HepG2 (cell line): ENCODE data around the gene SCFD2. TPM values are rescaled to one million over a fixed set of nuclear protein-coding genes. Genes with fewer than 3 reads are reported as not detected.

ENCODE experiments used
- ATAC-seq: fragments of 200-7000 bp; cut with Tn5 transposase; 3 replicates; pipeline ENCODE4 v1.9.1; 2020; ENCODE audit warnings: mild to moderate bottlenecking, moderate library complexity
- BruUV-seq: library from RNA; stranded (reverse); fragments of 400-500 nt; replicated peaks from 2 replicates; lab custom pipeline; 2021; lab: Mats Ljungman, UMichigan
- CTCF ChIA-PET: fragments of 300-600 bp; formaldehyde crosslinking; extraction: SDS; loops from one replicate; lab custom pipeline; 2021; ENCODE audit warnings: low total read pairs, inconsistent platforms, low intra/inter-chr PET ratio; lab: Yijun Ruan, JAX
- POLR2A ChIA-PET: fragments of 350-600 bp; sonication (Branson Sonifier 250); formaldehyde crosslinking; loops from one replicate; lab custom pipeline; 2020; ENCODE audit warnings: antibody characterized with exemption, inconsistent platforms; lab: Yijun Ruan, JAX
- DNase-seq: peaks from one replicate; pipeline ENCODE4 v3.0.0-alpha.2; 2015; ENCODE audit warnings: low spot score
- FAIRE-seq: peaks from 3 replicates; lab custom pipeline; 2011; peaks lifted over from hg19 to GRCh38; lab: Jason Lieb, UNC
- H2AFZ ChIP-seq: one replicate; pipeline ENCODE4 v1.6.1; 2011; ENCODE audit warnings: low read length, inconsistent platforms
- H3K27ac ChIP-seq: fragments of 300-600 bp; 3 replicates; pipeline ENCODE4 v1.8.0; 2011; ENCODE audit warnings: mixed run types, mild to moderate bottlenecking, mixed read lengths, low read length, inconsistent platforms; ENCODE audit not compliant: insufficient read depth; ENCODE audit errors: extremely low read length
- H3K27me3 ChIP-seq, 2 experiments: fragments of 200-600 bp in 1 of 2; 2 replicates in 1 of 2; 3 replicates in 1 of 2; pipeline versions ENCODE4 v1.6.0 to v1.8.0; 2011; ENCODE audit warnings: low read length in 2 of 2, mild to moderate bottlenecking in 2 of 2, moderate library complexity in 2 of 2, inconsistent platforms in 1 of 2; ENCODE audit not compliant: insufficient read depth in 2 of 2, control insufficient read depth in 1 of 2
- H3K36me3 ChIP-seq, 2 experiments: fragments of 200-600 bp in 1 of 2; replicated peaks in 1 of 2; 2 replicates in 1 of 2; 3 replicates in 1 of 2; pipeline versions ENCODE4 v1.5.1 to v1.8.0; 2011; ENCODE audit warnings: low read length in 2 of 2, inconsistent platforms in 1 of 2; ENCODE audit not compliant: insufficient read depth in 2 of 2, control insufficient read depth in 1 of 2
- H3K4me1 ChIP-seq: 2 replicates; pipeline ENCODE4 v1.5.1; 2012; ENCODE audit warnings: low read length, inconsistent platforms; ENCODE audit not compliant: insufficient read depth
- H3K4me2 ChIP-seq: 2 replicates; pipeline ENCODE4 v1.6.0; 2011; ENCODE audit warnings: low read depth, low read length, inconsistent platforms
- H3K4me3 ChIP-seq, 3 experiments: fragments of 200-600 bp in 1 of 3; sonication (generic), shearing (Covaris generic) in 1 of 3; replicated peaks in 1 of 3; 2 replicates each; pipeline ENCODE4 v1.5.1; 2011 to 2016; ENCODE audit warnings: low read length in 3 of 3, inconsistent platforms in 2 of 3, low read depth in 2 of 3, mild to moderate bottlenecking in 2 of 3, control low read depth in 1 of 3, mixed read lengths in 1 of 3; ENCODE audit not compliant: insufficient read depth in 1 of 3
- H3K79me2 ChIP-seq: one replicate; pipeline ENCODE4 v1.6.1; 2011; ENCODE audit warnings: low read length, inconsistent platforms; ENCODE audit not compliant: insufficient read depth
- H3K9ac ChIP-seq: 2 replicates; pipeline ENCODE4 v1.6.0; 2011; ENCODE audit warnings: mild to moderate bottlenecking, low read depth, low read length, inconsistent platforms; ENCODE audit not compliant: insufficient read depth
- H3K9me3 ChIP-seq: 2 replicates; pipeline ENCODE4 v1.5.1; 2012; ENCODE audit warnings: mild to moderate bottlenecking, low read length
- H4K20me1 ChIP-seq: 2 replicates; pipeline ENCODE4 v1.6.0; 2011; ENCODE audit warnings: inconsistent platforms, mild to moderate bottlenecking, low read length, moderate library complexity; ENCODE audit not compliant: insufficient read depth
- ARID3A ChIP-seq: IDR thresholded peaks from 2 replicates; pipeline ENCODE4 v1.6.1; 2012; ENCODE audit warnings: low read depth, low read length, improper control_type of control experiment
- KIAA2018 ChIP-seq: sonication (generic); formaldehyde crosslinking; IDR thresholded peaks from 2 replicates; pipeline ENCODE4 v1.5.0; 2020; ENCODE audit warnings: mild to moderate bottlenecking, missing genetic modification reagents, borderline replicate concordance
- MLXIP ChIP-seq: sonication (generic); formaldehyde crosslinking; IDR thresholded peaks from 2 replicates; pipeline ENCODE4 v1.9.0; 2021; ENCODE audit warnings: missing genetic modification reagents, borderline replicate concordance
- SALL2 ChIP-seq: sonication (generic); formaldehyde crosslinking; IDR thresholded peaks from 2 replicates; pipeline ENCODE4 v1.8.1; 2023; ENCODE audit warnings: mild to moderate bottlenecking, missing genetic modification reagents, inconsistent platforms
- TCF7L2 ChIP-seq: IDR thresholded peaks from 2 replicates; pipeline ENCODE4 v1.6.1; 2011; ENCODE audit warnings: mild to moderate bottlenecking, low read depth, low read length, moderate library complexity
- TFDP1 ChIP-seq: IDR thresholded peaks from 2 replicates; pipeline ENCODE4 v1.6.1; 2016; ENCODE audit warnings: missing compliant biosample characterization, missing genetic modification reagents, borderline replicate concordance
- ZBTB3 ChIP-seq: sonication (generic); formaldehyde crosslinking; IDR thresholded peaks from 2 replicates; pipeline ENCODE4 v1.4.0; 2020; ENCODE audit warnings: low read depth, mild to moderate bottlenecking, moderate library complexity, missing genetic modification reagents, borderline replicate concordance
- ZBTB37 ChIP-seq: sonication (generic); formaldehyde crosslinking; IDR thresholded peaks from 2 replicates; pipeline ENCODE4 v1.4.0; 2020; ENCODE audit warnings: mild to moderate bottlenecking, missing genetic modification reagents
- WGBS: methylation state at CpG from one replicate; pipeline ENCODE4 v1.1.6; 2017; ENCODE audit warnings: low lambda C conversion rate; 5-methylcytosine and 5-hydroxymethylcytosine counted together
- in situ Hi-C: cut with HindIII; loops from 2 replicates; pipeline ENCODE4 v1.10.0; 2017; ENCODE audit warnings: low pct_unique_long_range_greater_than_20kb; ENCODE audit not compliant: extremely low pct_ligation_motif_present
- intact Hi-C: fragments of 100-400 bp; cut with micrococcal nuclease; formaldehyde crosslinking; loops from one replicate; pipeline ENCODE4 v1.10.0; 2022; ENCODE audit not compliant: unreplicated experiment
- polyA plus RNA-seq, 8 experiments: library from polyadenylated mRNA; depleted of rRNA in 3 of 8; stranded (reverse) in 7 of 8; unstranded in 1 of 8; fragments of >200 nt; fragmentation: Illumina TruSeq in 4 of 8; extraction: Trizol in 4 of 8; gene quantifications; 2 replicates each; pipeline versions ENCODE4 v1.2.1 to v1.2.3, GENCODE V29; 2011 to 2016; ENCODE audit warnings: low read depth in 4 of 8, missing spikeins in 1 of 8, mixed read lengths in 1 of 8; ENCODE audit not compliant: insufficient read depth in 1 of 8
- total RNA-seq, 5 experiments: library from RNA; depleted of rRNA; stranded (reverse); fragments of >200 nt; fragmentation: Illumina TruSeq; extraction: Trizol; gene quantifications; 2 replicates each; pipeline ENCODE4 v1.2.3, GENCODE V29; 2016; ENCODE audit warnings: low read depth in 1 of 5

The SCFD2 gene
- total and polyA plus RNA-seq, 2 of the 13 experiments (the other 11 are each of a cell fraction or from before 2014, with no cell fraction given), result 4.6 to 15.6 TPM

- Histone ChIP-seq H3K27me3 (no peaks in the 10 kb centered on the region), H3K4me1 (no peaks in the 10 kb centered on the region), H3K79me2 (no peaks in the 10 kb centered on the region), H3K4me2 (no peak overlapping the region), H3K36me3 (no peaks in the 10 kb centered on the region; a peak in 1 of 5 replicates), H3K9me3 (no peaks in the 10 kb centered on the region), H3K4me3 (no peak overlapping the region), H2AFZ (no peak overlapping the region), H3K9ac (no peak overlapping the region), H4K20me1 (no peaks in the 10 kb centered on the region), H3K27ac (no peak overlapping the region)
- in situ Hi-C loops, result no loop called here
- no TSS peak for BruUV-seq
- no peak for DNase-seq
- ChIA-PET CTCF (no interaction called here), POLR2A (no interaction called here)
- intact Hi-C loops, result no loop called here
- no peak for FAIRE-seq
- WGBS, result 98% methylated on average over 2 of the region's 2 CpGs
- ATAC-seq, result no peak
- TF ChIP-seq ZBTB37 (no peak), ZBTB3 (CRISPR knock-in tag) (no peak), KIAA2018 (CRISPR knock-in tag) (no peak), ARID3A (no peak), SALL2 (CRISPR knock-in tag) (no peak), TCF7L2 (no peak), MLXIP (CRISPR knock-in tag) (no peak), TFDP1 (CRISPR knock-in tag) (no peak)
Observed at GRCh38 chr4:52907510-52907909, 458.4 kb downstream of the SCFD2 start.
